Smooth muscle cell (in vitro differentiated cells): Measurements from ENCODE around the gene FAM78B. TPM values are rescaled to one million over a fixed set of nuclear protein-coding genes. Genes with fewer than 3 reads are reported as not detected.

ENCODE experiments used
- DNase-seq: peaks from one replicate; lab custom pipeline; 2025; ENCODE audit not compliant: unreplicated experiment; lab: John Stamatoyannopoulos, UW
- H2AFZ ChIP-seq: fragments of 200-600 bp; sonication (generic); 2 replicates; pipeline ENCODE4 v1.6.0; 2016; ENCODE audit warnings: antibody characterized with exemption, low read depth, mild to moderate bottlenecking
- H3F3A ChIP-seq: fragments of 200-600 bp; sonication (generic); 2 replicates; pipeline ENCODE4 v1.6.0; 2017; ENCODE audit warnings: antibody characterized with exemption, low read depth
- H3K27ac ChIP-seq: fragments of 200-600 bp; sonication (generic); 2 replicates; pipeline ENCODE4 v1.5.1; 2016; ENCODE audit warnings: low read depth, mild to moderate bottlenecking
- H3K27me3 ChIP-seq: fragments of 200-600 bp; sonication (generic); 2 replicates; pipeline ENCODE4 v1.6.1; 2016; ENCODE audit warnings: low read depth, mild to moderate bottlenecking
- H3K36me3 ChIP-seq: fragments of 200-600 bp; sonication (generic); 2 replicates; pipeline ENCODE4 v1.5.1; 2016; ENCODE audit warnings: low read depth
- H3K4me1 ChIP-seq: fragments of 200-600 bp; sonication (generic); 2 replicates; pipeline ENCODE4 v1.5.1; 2016; ENCODE audit warnings: low read depth
- H3K4me2 ChIP-seq: fragments of 200-600 bp; sonication (generic); 2 replicates; pipeline ENCODE4 v1.6.0; 2016; ENCODE audit warnings: mild to moderate bottlenecking
- H3K4me3 ChIP-seq: fragments of 200-600 bp; sonication (generic); 2 replicates; pipeline ENCODE4 v1.5.1; 2016; ENCODE audit warnings: mild to moderate bottlenecking
- H3K79me2 ChIP-seq: fragments of 200-600 bp; sonication (generic); 2 replicates; pipeline ENCODE4 v1.6.0; 2016; ENCODE audit warnings: low read depth, mild to moderate bottlenecking
- H3K9ac ChIP-seq: fragments of 200-600 bp; sonication (generic); 2 replicates; pipeline ENCODE4 v1.6.0; 2016; ENCODE audit warnings: low read depth
- H3K9me3 ChIP-seq: fragments of 200-600 bp; sonication (generic); replicated peaks from 2 replicates; pipeline ENCODE4 v1.5.1; 2016; ENCODE audit warnings: low read depth
- H4K20me1 ChIP-seq: fragments of 200-600 bp; sonication (generic); 2 replicates; pipeline ENCODE4 v1.6.0; 2016; ENCODE audit warnings: low read depth
- WGBS: methylation state at CpG from one replicate; pipeline ENCODE4 v1.1.7; 2016; ENCODE audit warnings: low lambda C conversion rate; 5-methylcytosine and 5-hydroxymethylcytosine counted together
- polyA plus RNA-seq: library from polyadenylated mRNA; unstranded; fragments of >200 nt; fragmentation: Nextera tagmentation; extraction: Ambion mirVana; gene quantifications from 2 replicates; pipeline ENCODE4 v1.2.1, GENCODE V29; 2016
- total RNA-seq: library from RNA; depleted of rRNA; stranded (reverse); fragments of >200 nt; gene quantifications from 2 replicates; pipeline ENCODE4 v1.2.3, GENCODE V29; 2014
- TF ChIP-seq, protein P1 (sequence below): fragments of 200-600 bp; sonication (generic); IDR thresholded peaks from 2 replicates; pipeline ENCODE4 v1.5.1; 2017; ENCODE audit warnings: borderline replicate concordance, mild to moderate bottlenecking, antibody characterized with exemption; ENCODE audit not compliant: insufficient read depth, poor library complexity, severe bottlenecking

The FAM78B gene
- total and polyA plus RNA-seq, 2 experiments from 2014 or later: 0.27 TPM; not detected in 1

DNA sequence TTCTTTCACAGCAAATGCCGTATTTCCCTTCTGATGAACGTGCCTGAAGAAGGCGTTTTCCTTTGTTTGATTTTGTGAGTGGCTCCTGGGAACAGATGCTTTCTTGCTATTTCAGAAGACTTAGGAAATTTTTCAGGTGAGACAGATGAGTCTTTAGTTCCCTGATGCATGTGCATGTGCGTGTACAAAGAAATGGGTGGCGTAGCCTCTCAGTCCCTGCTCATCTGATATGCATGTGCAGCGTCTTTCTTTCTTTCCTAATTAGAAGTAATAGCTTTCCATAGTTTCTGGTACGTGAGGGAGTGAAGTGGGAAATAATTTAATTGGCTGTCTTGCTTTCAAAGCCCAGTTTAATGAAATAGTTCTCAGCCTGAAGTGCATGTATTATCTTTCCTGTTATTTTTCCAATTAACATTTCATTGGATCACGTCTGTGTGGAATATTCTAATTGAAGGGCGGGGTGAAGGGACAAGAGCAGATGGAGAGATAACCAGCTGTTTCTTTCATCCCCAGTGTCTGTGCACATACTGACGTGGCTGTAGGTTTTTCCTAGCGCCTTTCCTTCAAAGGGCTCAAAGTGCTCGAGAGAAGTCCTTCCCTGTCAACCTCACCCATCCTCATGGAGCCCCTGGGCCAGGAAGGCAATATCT is 104.3 kb downstream of the FAM78B start:
- Histone ChIP-seq H3K79me2 (no peaks in the 10 kb centered on the region), H3K27me3 (peaks cover 2% of the 10 kb centered on the region), H4K20me1 (no peaks in the 10 kb centered on the region), H2AFZ (no peak overlapping the region), H3K27ac (no peak overlapping the region), H3K36me3 (no peaks in the 10 kb centered on the region), H3F3A (no peaks in the 10 kb centered on the region), H3K9ac (no peak overlapping the region), H3K4me2 (no peak overlapping the region), H3K4me3 (no peak overlapping the region), H3K9me3 (no peaks in the 10 kb centered on the region), H3K4me1 (no peaks in the 10 kb centered on the region)
- WGBS: 82% methylated on average over 12 of the region's 12 CpGs
- TF ChIP-seq, protein P1, sequence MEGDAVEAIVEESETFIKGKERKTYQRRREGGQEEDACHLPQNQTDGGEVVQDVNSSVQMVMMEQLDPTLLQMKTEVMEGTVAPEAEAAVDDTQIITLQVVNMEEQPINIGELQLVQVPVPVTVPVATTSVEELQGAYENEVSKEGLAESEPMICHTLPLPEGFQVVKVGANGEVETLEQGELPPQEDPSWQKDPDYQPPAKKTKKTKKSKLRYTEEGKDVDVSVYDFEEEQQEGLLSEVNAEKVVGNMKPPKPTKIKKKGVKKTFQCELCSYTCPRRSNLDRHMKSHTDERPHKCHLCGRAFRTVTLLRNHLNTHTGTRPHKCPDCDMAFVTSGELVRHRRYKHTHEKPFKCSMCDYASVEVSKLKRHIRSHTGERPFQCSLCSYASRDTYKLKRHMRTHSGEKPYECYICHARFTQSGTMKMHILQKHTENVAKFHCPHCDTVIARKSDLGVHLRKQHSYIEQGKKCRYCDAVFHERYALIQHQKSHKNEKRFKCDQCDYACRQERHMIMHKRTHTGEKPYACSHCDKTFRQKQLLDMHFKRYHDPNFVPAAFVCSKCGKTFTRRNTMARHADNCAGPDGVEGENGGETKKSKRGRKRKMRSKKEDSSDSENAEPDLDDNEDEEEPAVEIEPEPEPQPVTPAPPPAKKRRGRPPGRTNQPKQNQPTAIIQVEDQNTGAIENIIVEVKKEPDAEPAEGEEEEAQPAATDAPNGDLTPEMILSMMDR: no peak
- no peak for DNase-seq

DNA sequence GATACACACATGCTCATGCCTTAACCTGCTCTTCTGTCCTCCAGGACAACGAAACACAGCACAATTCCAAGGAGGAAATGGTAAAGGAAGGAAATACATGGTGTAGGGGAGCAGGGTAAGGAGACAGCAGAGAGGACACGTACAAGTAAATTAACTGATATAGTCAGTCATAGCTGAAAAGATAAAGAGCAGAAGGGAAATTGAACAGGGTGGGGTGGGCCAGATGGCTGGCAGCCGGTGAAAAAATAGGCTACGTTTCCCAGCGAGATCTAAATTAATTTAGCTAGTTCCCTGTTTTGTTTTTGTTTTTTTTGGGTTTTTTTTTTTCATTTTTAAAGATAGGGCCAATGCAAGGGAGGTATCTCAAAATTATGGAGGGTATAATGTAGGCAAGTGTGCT is 109.2 kb downstream of the FAM78B start:
- H3K27me3 ChIP-seq: peaks cover 5% of the 10 kb centered on the region
- no peaks in the 10 kb centered on the region for H3F3A ChIP-seq
- no peak overlapping the region for H2AFZ ChIP-seq
- no peaks in the 10 kb centered on the region for H3K79me2 ChIP-seq
- H3K9me3 ChIP-seq: no peaks in the 10 kb centered on the region
- no peaks in the 10 kb centered on the region for H4K20me1 ChIP-seq
- no peak overlapping the region for H3K4me3 ChIP-seq
- H3K9ac ChIP-seq: no peak overlapping the region
- H3K4me1 ChIP-seq: no peaks in the 10 kb centered on the region
- WGBS: 87% methylated on average over 5 of the region's 5 CpGs
- TF ChIP-seq, protein P1: no peak
- no peak overlapping the region for H3K27ac ChIP-seq
- H3K4me2 ChIP-seq: no peak overlapping the region
- DNase-seq: no peak
- H3K36me3 ChIP-seq: no peaks in the 10 kb centered on the region

DNA sequence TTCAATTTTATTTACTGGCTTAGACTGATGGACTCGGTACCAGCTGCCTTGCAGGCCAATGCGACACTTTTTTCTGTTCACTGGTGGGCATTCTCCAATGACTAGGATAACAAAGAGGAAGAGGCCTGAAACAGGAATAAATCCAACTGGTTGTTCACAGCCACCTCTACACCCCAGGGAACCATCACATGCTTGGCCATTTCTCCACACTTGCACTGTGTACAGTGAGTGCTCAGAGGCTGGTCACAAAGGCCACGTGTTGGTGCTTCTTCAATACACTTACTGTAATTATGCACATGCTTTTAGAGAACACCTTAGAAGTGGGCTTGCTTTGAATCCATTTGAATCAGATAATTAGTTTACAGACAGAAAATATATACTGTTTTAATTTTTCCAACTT is 113.4 kb downstream of the FAM78B start:
- no peaks in the 10 kb centered on the region for H3K4me1 ChIP-seq
- H3K4me3 ChIP-seq: no peak overlapping the region
- H3K36me3 ChIP-seq: no peaks in the 10 kb centered on the region
- H3K4me2 ChIP-seq: no peak overlapping the region
- peaks cover 5% of the 10 kb centered on the region for H3K27me3 ChIP-seq
- no peaks in the 10 kb centered on the region for H3F3A ChIP-seq
- WGBS: 82% methylated on average over 3 of the region's 3 CpGs
- no peak overlapping the region for H3K9ac ChIP-seq
- no peaks in the 10 kb centered on the region for H3K79me2 ChIP-seq
- H4K20me1 ChIP-seq: no peaks in the 10 kb centered on the region
- H2AFZ ChIP-seq: no peak overlapping the region
- no peak overlapping the region for H3K27ac ChIP-seq
- no peaks in the 10 kb centered on the region for H3K9me3 ChIP-seq
- DNase-seq: no peak
- TF ChIP-seq, protein P1: no peak
